Measurements from ENCODE around the gene PATE1.

The PATE1 gene

DNA sequence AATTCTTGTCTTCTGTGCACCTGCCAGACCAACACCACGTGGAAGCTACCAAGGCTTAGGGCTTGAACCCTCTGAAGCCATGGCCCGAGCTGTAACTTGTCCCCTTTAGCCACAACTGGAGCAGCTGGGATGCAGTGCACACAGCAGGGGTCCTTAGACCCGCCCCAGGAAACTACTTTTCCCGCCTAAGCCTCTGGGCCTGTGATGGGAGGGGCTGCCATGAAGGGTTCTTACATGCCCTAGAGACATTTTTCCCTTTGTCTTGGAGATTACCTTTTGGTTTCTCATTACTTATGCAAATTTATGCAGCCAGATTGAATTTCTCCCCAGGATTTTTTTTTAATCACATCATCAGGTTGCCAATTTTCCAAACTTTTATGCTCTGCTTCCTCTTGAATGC, 51.6 kb downstream of the PATE1 start:
- DNase-seq, result no peak

Measured in hematopoietic multipotent progenitor cell treated with erythropoietin and hydrocortisone succinate and interleukin-3 and kit ligand, for 8 days (in vitro differentiated cells).